Measurements from ENCODE around the gene PLPP4.
A peak's percentile ranks its signal among the peaks of the same experiment; 100 is the strongest.

Gene PLPP4

GRCh38 chr10:120634659-120635058 lies 177.6 kb downstream of the PLPP4 start:
- TF ChIP-seq ZFX (IDR thresholded peaks at IDR 0.05; ENCODE audit: borderline replicate concordance), result no peak
- TF ChIP-seq, protein P1, sequence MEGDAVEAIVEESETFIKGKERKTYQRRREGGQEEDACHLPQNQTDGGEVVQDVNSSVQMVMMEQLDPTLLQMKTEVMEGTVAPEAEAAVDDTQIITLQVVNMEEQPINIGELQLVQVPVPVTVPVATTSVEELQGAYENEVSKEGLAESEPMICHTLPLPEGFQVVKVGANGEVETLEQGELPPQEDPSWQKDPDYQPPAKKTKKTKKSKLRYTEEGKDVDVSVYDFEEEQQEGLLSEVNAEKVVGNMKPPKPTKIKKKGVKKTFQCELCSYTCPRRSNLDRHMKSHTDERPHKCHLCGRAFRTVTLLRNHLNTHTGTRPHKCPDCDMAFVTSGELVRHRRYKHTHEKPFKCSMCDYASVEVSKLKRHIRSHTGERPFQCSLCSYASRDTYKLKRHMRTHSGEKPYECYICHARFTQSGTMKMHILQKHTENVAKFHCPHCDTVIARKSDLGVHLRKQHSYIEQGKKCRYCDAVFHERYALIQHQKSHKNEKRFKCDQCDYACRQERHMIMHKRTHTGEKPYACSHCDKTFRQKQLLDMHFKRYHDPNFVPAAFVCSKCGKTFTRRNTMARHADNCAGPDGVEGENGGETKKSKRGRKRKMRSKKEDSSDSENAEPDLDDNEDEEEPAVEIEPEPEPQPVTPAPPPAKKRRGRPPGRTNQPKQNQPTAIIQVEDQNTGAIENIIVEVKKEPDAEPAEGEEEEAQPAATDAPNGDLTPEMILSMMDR (IDR thresholded peaks at IDR 0.05), result peak; percentile 65
- no peak overlapping the region for H3K27ac ChIP-seq
